Prostate gland (tissue), 2 donors: ENCODE results near the gene PTER.

Source experiments
- CTCF ChIP-seq, 4 experiments: fragments of 200-600 bp in 2 of 4; fragments of 450-650 bp in 2 of 4; sonication (generic) in 2 of 4; IDR thresholded peaks; 1 replicate in 3 of 4; 2 replicates in 1 of 4; pipeline ENCODE4 v1.5.1; 2016 to 2019; ENCODE audit warnings: antibody characterized with exemption in 4 of 4, mild to moderate bottlenecking in 2 of 4, moderate library complexity in 2 of 4
- POLR2A ChIP-seq: fragments of 450-650 bp; IDR thresholded peaks from one replicate; pipeline ENCODE4 v1.6.1; 2016; ENCODE audit warnings: antibody characterized with exemption, mild to moderate bottlenecking

- TF ChIP-seq CTCF (IDR thresholded peaks at IDR 0.05) (no peak), POLR2A (no peak)
Observed at GRCh38 chr10:16445770-16446469, 9.1 kb downstream of the PTER start.
